OCI-LY1 (cell line): ENCODE measurements around the gene DMKN.

Experiments
- H2AFZ ChIP-seq: fragments of 200-600 bp; sonication (generic), shearing (Covaris generic); 2 replicates; pipeline ENCODE4 v1.6.0; 2014; ENCODE audit warnings: antibody characterized with exemption, mild to moderate bottlenecking, low read length
- H3F3A ChIP-seq: fragments of 200-600 bp; sonication (generic), shearing (Covaris generic); 2 replicates; pipeline ENCODE4 v1.6.0; 2014; ENCODE audit warnings: mild to moderate bottlenecking, antibody characterized with exemption, low read length, moderate library complexity; ENCODE audit not compliant: insufficient read depth
- H3K27ac ChIP-seq: fragments of 200-600 bp; sonication (generic); 2 replicates; pipeline ENCODE4 v1.5.1; 2014; ENCODE audit warnings: low read length, mixed run types, mild to moderate bottlenecking, low read depth; ENCODE audit not compliant: poor library complexity, severe bottlenecking
- H3K27me3 ChIP-seq: fragments of 200-600 bp; sonication (generic); 2 replicates; pipeline ENCODE4 v1.6.0; 2014; ENCODE audit warnings: antibody characterized with exemption, mild to moderate bottlenecking, low read length, moderate library complexity; ENCODE audit not compliant: insufficient read depth
- H3K36me3 ChIP-seq: fragments of 200-600 bp; sonication (generic); 2 replicates; pipeline ENCODE4 v1.6.1; 2014; ENCODE audit warnings: mild to moderate bottlenecking, antibody characterized with exemption, low read length, moderate library complexity, mixed read lengths; ENCODE audit not compliant: insufficient read depth
- H3K4me1 ChIP-seq: fragments of 200-600 bp; sonication (generic); 2 replicates; pipeline ENCODE4 v1.5.1; 2014; ENCODE audit warnings: mild to moderate bottlenecking, low read length, moderate library complexity; ENCODE audit not compliant: insufficient read depth, severe bottlenecking
- H3K4me2 ChIP-seq: fragments of 200-600 bp; sonication (generic), shearing (Covaris generic); 2 replicates; pipeline ENCODE4 v1.6.1; 2014; ENCODE audit warnings: low read length
- H3K4me3 ChIP-seq: fragments of 200-600 bp; sonication (generic); 2 replicates; pipeline ENCODE4 v1.5.1; 2014; ENCODE audit warnings: low read length, low read depth, mild to moderate bottlenecking, mixed read lengths; ENCODE audit not compliant: poor library complexity, severe bottlenecking
- H3K79me2 ChIP-seq: fragments of 200-600 bp; shearing (Covaris generic); 2 replicates; pipeline ENCODE4 v1.6.1; 2016; ENCODE audit warnings: mixed run types, low read length, mixed read lengths; ENCODE audit not compliant: insufficient read depth
- H3K9ac ChIP-seq: fragments of 200-600 bp; sonication (generic), shearing (Covaris generic); 2 replicates; pipeline ENCODE4 v1.6.1; 2014; ENCODE audit warnings: mild to moderate bottlenecking, low read length, mixed read lengths
- H3K9me2 ChIP-seq: fragments of 200-600 bp; sonication (generic), shearing (Covaris generic); 2 replicates; pipeline ENCODE4 v1.6.1; 2014; ENCODE audit warnings: low read depth, mild to moderate bottlenecking, low read length, mixed read lengths
- H3K9me3 ChIP-seq: fragments of 200-600 bp; shearing (Covaris generic); 2 replicates; pipeline ENCODE4 v1.6.1; 2014; ENCODE audit warnings: low read length, mixed read lengths
- H4K20me1 ChIP-seq: fragments of 200-600 bp; sonication (generic), shearing (Covaris generic); 2 replicates; pipeline ENCODE4 v1.6.0; 2016; ENCODE audit warnings: mild to moderate bottlenecking, low read length; ENCODE audit not compliant: insufficient read depth
- EZH2 ChIP-seq: fragments of 200-600 bp; sonication (generic), shearing (Covaris generic); IDR thresholded peaks from 2 replicates; pipeline ENCODE4 v1.8.0; 2017; ENCODE audit warnings: borderline replicate concordance, mixed run types, mild to moderate bottlenecking, antibody characterized with exemption, low read length, moderate library complexity, mixed read lengths
- TF ChIP-seq, protein P1 (sequence below): fragments of 200-600 bp; sonication (generic), shearing (Covaris generic); IDR thresholded peaks from 2 replicates; pipeline ENCODE4 v1.5.1; 2017; ENCODE audit warnings: mild to moderate bottlenecking, antibody characterized with exemption, low read length, moderate library complexity, mixed read lengths

DMKN gene

DNA sequence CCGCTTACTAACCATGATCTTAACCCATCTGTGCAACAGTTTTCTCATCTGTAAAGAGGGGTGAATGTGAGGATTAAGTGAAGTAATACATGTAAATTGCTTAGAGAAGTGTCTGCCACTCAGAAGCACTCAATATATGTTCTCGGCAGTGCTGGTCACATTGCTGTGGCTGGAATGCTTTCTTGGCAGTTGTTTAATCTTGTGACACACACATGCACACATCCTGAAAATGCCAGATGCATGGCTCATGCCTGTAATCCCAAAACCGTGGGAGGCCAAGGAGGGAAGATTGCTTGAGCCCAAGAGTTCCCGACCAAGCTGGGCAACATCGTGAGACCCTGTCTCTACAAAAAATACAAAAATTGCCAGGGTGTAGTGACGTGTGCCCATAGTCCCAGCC is 4.9 kb upstream of the DMKN start:
- Histone ChIP-seq H3K79me2 (no peaks in the 10 kb centered on the region), H4K20me1 (no peaks in the 10 kb centered on the region), H3K9me3 (no peaks in the 10 kb centered on the region), H3K27ac (no peak overlapping the region), H3K27me3 (0 out of 2 replicates have a peak, but pooled peaks cover 5% of the 10 kb centered on the region), H3K4me1 (no peaks in the 10 kb centered on the region), H2AFZ (no peak overlapping the region), H3K9ac (no peak overlapping the region), H3K9me2 (no peaks in the 10 kb centered on the region), H3F3A (no peaks in the 10 kb centered on the region), H3K36me3 (no peaks in the 10 kb centered on the region), H3K4me2 (no peak overlapping the region), H3K4me3 (no peak overlapping the region)
- TF ChIP-seq, protein P1, sequence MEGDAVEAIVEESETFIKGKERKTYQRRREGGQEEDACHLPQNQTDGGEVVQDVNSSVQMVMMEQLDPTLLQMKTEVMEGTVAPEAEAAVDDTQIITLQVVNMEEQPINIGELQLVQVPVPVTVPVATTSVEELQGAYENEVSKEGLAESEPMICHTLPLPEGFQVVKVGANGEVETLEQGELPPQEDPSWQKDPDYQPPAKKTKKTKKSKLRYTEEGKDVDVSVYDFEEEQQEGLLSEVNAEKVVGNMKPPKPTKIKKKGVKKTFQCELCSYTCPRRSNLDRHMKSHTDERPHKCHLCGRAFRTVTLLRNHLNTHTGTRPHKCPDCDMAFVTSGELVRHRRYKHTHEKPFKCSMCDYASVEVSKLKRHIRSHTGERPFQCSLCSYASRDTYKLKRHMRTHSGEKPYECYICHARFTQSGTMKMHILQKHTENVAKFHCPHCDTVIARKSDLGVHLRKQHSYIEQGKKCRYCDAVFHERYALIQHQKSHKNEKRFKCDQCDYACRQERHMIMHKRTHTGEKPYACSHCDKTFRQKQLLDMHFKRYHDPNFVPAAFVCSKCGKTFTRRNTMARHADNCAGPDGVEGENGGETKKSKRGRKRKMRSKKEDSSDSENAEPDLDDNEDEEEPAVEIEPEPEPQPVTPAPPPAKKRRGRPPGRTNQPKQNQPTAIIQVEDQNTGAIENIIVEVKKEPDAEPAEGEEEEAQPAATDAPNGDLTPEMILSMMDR: no peak
- no peak for TF ChIP-seq EZH2

DNA sequence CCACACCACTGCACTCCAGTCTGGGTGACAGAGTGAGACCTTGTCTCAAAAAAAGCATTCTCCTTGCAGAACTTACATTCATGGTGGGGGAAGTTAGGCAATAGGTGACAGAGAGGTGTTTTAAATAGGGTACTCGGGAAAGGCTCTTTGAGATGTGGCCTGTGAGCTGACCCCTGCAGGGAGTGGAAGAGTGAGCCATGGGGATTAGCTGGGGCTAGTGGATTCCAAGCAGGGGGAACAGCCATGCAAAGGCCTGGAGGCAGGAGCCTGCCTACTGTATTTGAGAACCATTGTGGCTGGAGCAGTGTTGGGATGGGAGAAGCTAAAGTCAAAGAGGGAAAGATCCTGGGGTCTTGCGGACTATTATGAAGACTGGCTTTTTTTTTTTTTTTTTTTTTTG is 3.9 kb upstream of the DMKN start:
- TF ChIP-seq EZH2: no peak
- TF ChIP-seq, protein P1: no peak
- no peak overlapping the region for H3K27ac ChIP-seq
- no peak overlapping the region for H2AFZ ChIP-seq
- no peak overlapping the region for H3K9ac ChIP-seq
- no peaks in the 10 kb centered on the region for H3K36me3 ChIP-seq
- H3K4me3 ChIP-seq: no peak overlapping the region
- peaks cover 5% of the 10 kb centered on the region; the same call in 1 of the 2 replicates for H3K27me3 ChIP-seq
- no peaks in the 10 kb centered on the region for H3K79me2 ChIP-seq
- H4K20me1 ChIP-seq: no peaks in the 10 kb centered on the region
- H3K9me3 ChIP-seq: no peaks in the 10 kb centered on the region
- H3K4me2 ChIP-seq: no peak overlapping the region
- H3F3A ChIP-seq: no peaks in the 10 kb centered on the region
- H3K9me2 ChIP-seq: no peaks in the 10 kb centered on the region
- no peaks in the 10 kb centered on the region for H3K4me1 ChIP-seq

DNA sequence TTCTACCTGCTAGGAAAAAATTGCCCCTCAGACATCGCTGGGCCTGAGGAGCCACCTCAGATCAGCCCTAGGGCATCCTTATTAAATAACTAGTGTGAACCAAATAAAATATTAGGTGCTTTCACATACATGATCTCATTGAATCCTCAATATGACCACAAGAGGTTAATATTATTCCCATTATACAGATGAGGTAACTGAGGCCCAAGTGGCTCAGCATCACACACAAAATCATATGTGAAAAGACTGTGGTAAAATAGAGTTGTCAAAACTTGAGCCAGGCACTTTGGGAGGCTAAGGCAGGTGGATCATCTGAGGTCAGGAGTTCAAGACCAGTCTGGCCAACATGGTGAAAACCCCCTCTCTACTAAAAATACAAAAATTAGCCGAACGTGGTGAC is 2.9 kb upstream of the DMKN start:
- H3F3A ChIP-seq: no peaks in the 10 kb centered on the region
- H3K36me3 ChIP-seq: no peaks in the 10 kb centered on the region
- H3K4me1 ChIP-seq: no peaks in the 10 kb centered on the region
- no peak overlapping the region for H3K27ac ChIP-seq
- no peak overlapping the region for H3K4me3 ChIP-seq
- no peaks in the 10 kb centered on the region for H3K9me3 ChIP-seq
- no peak overlapping the region for H2AFZ ChIP-seq
- H3K9ac ChIP-seq: no peak overlapping the region
- H3K79me2 ChIP-seq: no peaks in the 10 kb centered on the region
- no peaks in the 10 kb centered on the region for H3K9me2 ChIP-seq
- TF ChIP-seq, protein P1: no peak
- TF ChIP-seq EZH2: no peak
- no peak overlapping the region for H3K4me2 ChIP-seq
- H3K27me3 ChIP-seq: peaks cover 5% of the 10 kb centered on the region; the same call in 1 of the 2 replicates
- H4K20me1 ChIP-seq: no peaks in the 10 kb centered on the region
